Measurements from ENCODE around the gene CDK2AP2. TPM values are rescaled to one million over a fixed set of nuclear protein-coding genes. Genes with fewer than 3 reads are reported as not detected.

Gene CDK2AP2
- total and polyA plus RNA-seq, 9 of the 15 experiments (the other 6 are each of a cell fraction or from before 2014, with no cell fraction given): 4.4 to 47.4 (median 21.7) TPM

GRCh38 chr11:67464411-67465188 is 43.4 kb downstream of the CDK2AP2 start (continued):
- peak; percentile 63 for TF ChIP-seq TBP (optimal IDR thresholded peaks at IDR 0.05; ENCODE audit: low read depth, low read length)
- peak; percentile 32; the same call in 1 of the 2 replicates for TF ChIP-seq CC2D1A (IDR thresholded peaks at IDR 0.05)
- no peak for TF ChIP-seq ZNF586 (CRISPR knock-in tag; conservative IDR thresholded peaks at IDR 0.05)
- TF ChIP-seq SREBF1 (IDR thresholded peaks at IDR 0.05; ENCODE audit: borderline replicate concordance, low read depth, low read length): no peak
- TF ChIP-seq SMAD4 (CRISPR knock-in tag; conservative IDR thresholded peaks at IDR 0.05): no peak
- TF ChIP-seq ZNF766 (CRISPR knock-in tag; conservative IDR thresholded peaks at IDR 0.05): 0 out of 2 replicates have a peak, but pooled peaks have one; percentile 56
- no peak for TF ChIP-seq HBP1 (CRISPR knock-in tag; IDR thresholded peaks at IDR 0.05)
- TF ChIP-seq STAT5A (IDR thresholded peaks at IDR 0.05; ENCODE audit: borderline replicate concordance, low read length): no peak
- TF ChIP-seq ZBTB43 (CRISPR knock-in tag; IDR thresholded peaks at IDR 0.05): no peak
- TF ChIP-seq ZNF764 (CRISPR knock-in tag; IDR thresholded peaks at IDR 0.05; ENCODE audit: low read depth): no peak
- TF ChIP-seq ZC3H11A (IDR thresholded peaks at IDR 0.05; ENCODE audit: low read depth, low read length): no peak
- TF ChIP-seq MNT (conservative IDR thresholded peaks at IDR 0.05): no peak; a peak in 3 of 4 replicates
- TF ChIP-seq ZNF384 (IDR thresholded peaks at IDR 0.05; ENCODE audit: low read depth, low read length): no peak
- peak; percentile 98 for TF ChIP-seq TFE3 (CRISPR knock-in tag; IDR thresholded peaks at IDR 0.05)
- no peak for TF ChIP-seq NUFIP1 (IDR thresholded peaks at IDR 0.05; ENCODE audit: partially characterized antibody)
- peak; percentile 88; the same call in 1 of the 2 replicates for TF ChIP-seq ZBTB7A (IDR thresholded peaks at IDR 0.05; ENCODE audit: borderline replicate concordance, control insufficient read depth, low read depth, low read length)
- peak; percentile 70; the same call in 1 of the 2 replicates for TF ChIP-seq ZNF780A (CRISPR knock-in tag; IDR thresholded peaks at IDR 0.05)
- TF ChIP-seq CXXC5 (CRISPR knock-in tag; IDR thresholded peaks at IDR 0.05): peak; percentile 41; the same call in 1 of the 2 replicates
- no peak for TF ChIP-seq ZNF224 (CRISPR knock-in tag; IDR thresholded peaks at IDR 0.05)
- no peak for TF ChIP-seq ZFP1 (CRISPR knock-in tag; IDR thresholded peaks at IDR 0.05)
- TF ChIP-seq TAF7 (tag; IDR thresholded peaks at IDR 0.05): peak; percentile 55; the same call in 1 of the 2 replicates
